GM21526 (cell line): ENCODE measurements around the gene NELFB.

Experiments used
- ATAC-seq: cut with Tn5 transposase; IDR thresholded peaks from one replicate; pipeline ENCODE4 v1.9.1; 2021; ENCODE audit warnings: moderate library complexity; ENCODE audit not compliant: unreplicated experiment, low FRiP score

NELFB gene

GRCh38 chr9:137311986-137312851 is 57.1 kb downstream of the NELFB start:
- ATAC-seq, result no peak

GRCh38 chr9:137312852-137313325 is 57.8 kb downstream of the NELFB start:
- no peak for ATAC-seq

DNA sequence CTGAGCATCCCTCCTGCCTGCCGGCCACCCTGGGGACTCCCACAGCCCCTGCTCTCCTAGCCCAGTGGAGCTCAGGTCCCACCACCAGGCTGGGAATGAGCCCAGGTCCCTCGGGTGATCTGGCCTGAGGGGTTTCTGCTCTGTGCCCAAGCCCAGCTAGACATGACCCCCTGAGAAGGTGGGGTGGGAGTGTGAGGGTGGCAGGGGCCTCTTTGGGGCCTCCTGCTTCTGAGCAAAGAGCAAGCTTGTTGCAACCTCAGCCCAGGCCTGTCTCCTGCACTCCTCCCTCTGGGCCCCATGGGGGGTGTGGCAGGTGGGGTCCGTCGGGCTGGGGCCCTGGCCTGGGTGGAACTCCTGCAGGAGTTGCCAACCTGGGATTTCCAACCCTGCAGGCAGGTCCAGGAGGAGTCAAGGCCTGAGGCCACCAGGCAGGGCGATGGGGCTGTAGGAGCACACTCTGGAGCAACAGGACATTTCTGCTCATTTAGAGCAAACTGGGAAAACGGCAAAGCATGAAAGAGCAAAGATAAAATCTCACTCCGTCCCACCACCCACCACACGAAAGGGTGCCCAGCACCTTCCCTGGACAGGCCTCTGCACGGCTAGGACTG is 58.3 kb downstream of the NELFB start:
- ATAC-seq, result no peak

DNA sequence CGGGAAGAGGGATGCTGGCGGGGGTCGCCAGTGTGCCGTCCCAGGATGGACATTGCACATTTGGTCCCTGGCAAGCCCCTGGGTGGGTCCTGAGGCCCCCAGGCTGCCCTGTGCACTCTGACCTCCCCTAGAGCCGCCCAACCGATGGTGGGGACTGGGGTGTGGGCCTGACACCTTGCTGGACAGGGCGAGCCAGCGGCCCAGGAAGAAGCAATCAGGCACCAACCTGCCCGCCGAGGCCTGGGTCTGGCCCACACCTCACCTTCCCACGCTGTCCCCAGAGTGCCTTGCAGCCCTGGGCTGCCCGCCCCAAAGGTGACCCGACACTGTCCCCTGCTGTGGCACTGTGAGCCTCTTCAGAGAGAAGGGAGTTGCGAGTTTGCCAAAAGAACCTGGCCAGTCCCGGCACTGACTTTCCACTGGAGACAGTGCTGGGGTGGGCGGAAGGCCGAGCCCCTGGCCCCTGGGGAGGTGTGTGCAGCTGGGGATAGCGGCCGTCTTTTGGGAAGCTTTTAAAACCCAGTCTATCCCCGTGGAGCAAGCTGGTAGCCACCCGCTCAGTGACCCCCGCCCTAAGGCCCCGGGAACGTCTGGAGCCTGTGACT is 58.9 kb downstream of the NELFB start:
- no peak for ATAC-seq

DNA sequence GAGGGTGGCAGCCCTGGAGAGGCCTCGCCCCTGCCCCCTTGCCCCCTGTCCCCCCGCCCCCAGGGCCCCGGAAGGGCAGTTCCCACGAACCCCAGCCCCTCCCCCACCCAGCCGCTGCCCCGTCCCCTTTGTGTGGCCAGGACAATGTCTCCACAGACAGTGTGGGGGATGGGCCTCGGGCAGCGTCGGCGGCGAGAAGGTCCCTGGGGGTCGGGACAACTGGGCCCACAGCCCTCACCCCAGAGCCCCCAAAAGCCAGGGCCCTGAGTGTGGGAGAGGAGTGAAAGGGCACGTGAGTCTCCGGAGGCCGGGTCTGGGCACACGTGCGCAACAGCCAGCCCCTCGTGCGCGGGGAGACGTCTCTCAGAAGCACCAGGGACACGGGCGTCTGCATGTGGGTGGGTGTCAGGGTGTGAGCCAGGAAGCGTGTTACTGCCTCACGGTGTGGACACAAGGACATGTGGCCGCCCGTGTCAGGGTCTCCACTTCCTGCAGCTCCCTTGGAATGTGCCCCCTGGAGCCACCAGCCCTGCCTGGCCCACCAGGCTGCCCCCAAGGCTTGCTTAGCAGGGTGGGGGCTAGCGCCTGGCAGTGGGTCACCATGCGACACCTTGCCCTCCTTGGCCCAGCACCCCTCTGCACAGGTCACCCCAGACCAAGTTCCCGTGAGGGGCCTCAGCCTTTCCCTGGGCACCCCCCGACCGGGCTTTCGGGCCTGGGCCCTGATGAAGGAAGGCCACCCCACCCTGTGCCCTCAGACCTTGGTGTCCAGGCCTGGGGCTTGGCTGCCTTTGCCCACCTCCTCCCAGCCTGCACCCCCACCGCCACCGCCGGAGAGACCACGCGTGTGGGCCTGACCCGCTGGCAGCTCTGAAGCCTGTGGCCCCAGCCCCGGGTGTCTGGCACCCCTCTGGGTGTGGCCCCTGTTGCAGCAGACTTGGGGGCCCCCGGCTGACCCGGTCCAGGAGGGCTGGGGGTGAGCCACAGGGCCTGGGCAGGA is 59.7 kb downstream of the NELFB start:
- ATAC-seq, result no peak

DNA sequence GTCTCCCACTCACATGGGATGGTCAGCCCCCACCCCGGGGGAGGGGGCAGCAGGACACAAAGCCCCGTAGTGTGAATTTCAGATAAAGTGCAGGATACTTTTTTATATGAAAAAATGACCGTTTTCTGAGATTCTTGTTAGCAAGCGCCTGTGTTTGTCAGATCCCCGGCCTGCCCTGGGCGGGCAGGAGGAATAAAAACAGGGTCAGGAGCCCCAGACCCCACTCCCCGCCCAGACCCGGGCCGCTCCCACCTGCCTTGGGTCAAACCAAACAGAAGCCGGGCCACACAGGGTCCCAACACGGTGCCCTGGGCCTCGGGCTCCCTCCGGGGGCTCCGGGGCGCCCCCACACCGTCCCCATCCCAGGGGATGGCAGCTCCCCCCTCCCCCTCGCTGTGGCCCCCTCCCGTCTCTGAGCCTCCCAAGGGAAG is 60.5 kb downstream of the NELFB start:
- no peak for ATAC-seq

GRCh38 chr9:137316012-137316981 is 61.2 kb downstream of the NELFB start:
- no peak for ATAC-seq

DNA sequence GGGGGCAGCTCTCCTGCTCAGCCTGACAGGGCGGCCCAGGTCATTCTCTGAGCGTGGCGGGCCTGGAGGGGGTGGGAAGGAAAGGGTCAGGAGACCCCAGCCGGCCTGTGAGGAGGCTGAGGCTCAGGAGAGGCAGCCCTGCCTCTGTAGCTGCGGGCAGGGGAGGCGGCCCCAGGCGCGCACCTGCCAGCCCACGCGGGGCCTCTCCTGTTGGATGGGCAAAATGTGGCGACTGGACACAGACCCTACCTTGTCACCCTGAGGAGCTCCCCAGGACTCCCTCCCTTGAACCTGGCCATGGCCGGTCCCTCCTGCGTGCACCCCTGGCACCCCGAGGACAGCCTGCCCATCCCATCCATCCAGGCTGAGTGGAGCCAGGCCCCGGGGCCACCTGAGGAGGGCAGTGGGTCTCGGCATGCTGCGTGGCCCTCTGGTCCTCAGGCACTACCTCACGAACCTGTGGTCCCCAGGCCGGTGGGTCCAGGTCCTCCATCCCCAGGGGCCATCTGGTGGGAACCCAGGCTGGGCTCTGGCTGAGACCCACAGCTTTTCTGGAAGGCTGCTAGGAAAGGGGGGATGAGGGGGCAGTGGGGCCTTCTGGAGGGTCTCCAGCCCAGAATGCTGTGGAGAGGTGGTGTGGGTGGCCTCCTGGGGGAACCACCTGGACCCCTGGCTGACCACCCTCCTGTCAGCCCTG is 62.0 kb downstream of the NELFB start:
- no peak for ATAC-seq

GRCh38 chr9:137317718-137318511 is 62.8 kb downstream of the NELFB start:
- ATAC-seq, result no peak

- no peak for ATAC-seq
These were observed 63.5 kb downstream of the NELFB start for GRCh38 chr9:137318602-137319001.

GRCh38 chr9:137319011-137319738 is 64.0 kb downstream of the NELFB start:
- no peak for ATAC-seq

DNA sequence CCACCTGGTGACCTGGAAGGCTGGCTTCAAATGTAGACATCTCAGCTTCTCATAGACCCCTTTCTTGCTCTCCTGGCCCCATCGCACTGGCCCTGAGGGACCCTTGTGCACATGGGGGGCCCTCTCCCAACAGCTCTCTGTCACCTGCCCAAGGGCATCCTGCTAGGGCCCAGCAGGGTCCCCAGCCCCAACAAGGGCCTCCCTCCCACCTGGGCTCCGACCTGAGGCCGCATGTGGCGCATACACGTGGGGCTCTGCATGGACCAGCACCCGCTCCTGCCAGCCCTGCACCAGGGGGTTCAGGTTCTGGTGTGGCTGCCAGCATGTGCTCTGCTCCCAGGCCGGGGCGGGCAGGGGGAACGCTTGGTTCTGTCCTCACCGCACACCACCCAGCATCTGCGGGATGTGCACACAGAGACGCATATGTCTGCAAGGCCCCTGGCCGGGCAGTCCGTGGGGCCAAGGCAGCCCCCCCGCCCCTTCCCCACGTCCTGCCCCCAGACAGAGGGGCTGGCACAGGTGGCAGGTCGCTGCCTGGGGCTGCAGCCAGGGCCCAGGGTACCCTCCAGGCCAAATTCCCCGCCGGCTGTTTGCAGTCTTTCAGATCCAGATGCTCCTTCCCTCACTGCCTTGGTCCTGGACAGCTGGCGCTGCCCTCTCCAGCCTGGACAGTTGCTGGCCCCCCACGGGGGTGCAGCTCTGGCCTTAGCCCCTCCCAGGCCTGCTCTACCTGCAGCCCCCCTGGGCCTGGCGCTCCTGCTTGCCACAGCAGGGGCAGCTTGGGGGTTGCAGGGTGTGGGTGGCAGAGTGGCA is 64.8 kb downstream of the NELFB start:
- no peak for ATAC-seq

GRCh38 chr9:137320555-137321384 is 65.6 kb downstream of the NELFB start:
- ATAC-seq, result no peak

DNA sequence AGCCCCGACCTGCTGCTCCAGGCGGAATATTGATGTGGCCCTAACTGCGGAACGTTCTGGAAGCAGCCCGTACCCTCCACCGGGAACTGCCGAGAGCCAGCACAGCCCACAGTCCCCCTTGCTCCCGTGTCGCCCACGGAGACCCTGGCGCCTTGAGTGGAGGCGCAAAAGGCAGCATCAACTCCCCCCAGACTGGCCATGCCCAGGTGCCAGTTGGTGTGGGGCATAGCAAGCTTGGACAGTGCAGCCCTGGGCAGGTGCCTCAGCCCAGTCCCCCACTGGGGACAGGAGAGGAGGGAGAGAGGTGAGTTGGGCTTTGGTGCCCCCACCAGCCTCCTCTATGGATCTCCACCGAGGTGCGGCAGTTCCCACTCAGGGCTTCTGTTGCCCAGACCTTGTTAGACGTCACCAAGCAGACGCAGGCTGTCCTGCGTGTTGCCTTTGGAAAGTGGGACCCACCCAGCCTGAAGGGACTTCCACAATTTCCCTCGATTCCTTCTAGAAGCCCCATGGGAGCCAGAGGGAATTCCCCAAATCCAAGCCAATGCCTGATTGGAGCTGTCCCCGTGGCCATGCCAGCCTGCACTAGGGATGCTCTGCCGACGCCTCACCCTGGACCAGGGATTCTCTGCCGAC is 66.7 kb downstream of the NELFB start:
- ATAC-seq, result no peak
